ENCODE results near the gene ABCC8.

The ABCC8 gene

DNA sequence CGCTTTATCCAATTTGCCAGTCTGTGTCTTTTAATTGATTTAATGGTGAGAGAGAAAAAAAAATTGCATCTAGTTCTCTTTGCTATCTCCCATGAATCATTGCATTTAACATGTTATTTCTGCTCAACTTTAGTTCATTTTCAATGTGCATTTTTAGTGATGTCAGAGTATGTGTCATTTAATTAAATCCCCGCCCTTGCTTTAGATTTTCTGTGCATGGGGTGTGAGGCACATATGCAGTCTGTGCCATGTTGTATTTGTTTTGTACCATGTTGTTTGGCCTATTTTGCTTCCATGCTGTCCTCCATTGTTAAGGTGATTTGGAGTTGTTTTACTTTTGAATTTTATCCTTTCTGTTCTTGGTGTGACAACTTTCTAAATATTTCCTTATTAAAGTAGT is 133.4 kb downstream of the ABCC8 start:
- DNase-seq, result no peak
